8988T (cell line): ENCODE data around the gene SPATA6L.
"Not testable (repeated sequence)": the region's sequence is repeated elsewhere in the genome, so short reads cannot be mapped to it uniquely, and the experiment has no call there.

Experiments
- DNase-seq: peaks from one replicate; pipeline ENCODE4 v3.0.0; 2011

Gene SPATA6L

DNA sequence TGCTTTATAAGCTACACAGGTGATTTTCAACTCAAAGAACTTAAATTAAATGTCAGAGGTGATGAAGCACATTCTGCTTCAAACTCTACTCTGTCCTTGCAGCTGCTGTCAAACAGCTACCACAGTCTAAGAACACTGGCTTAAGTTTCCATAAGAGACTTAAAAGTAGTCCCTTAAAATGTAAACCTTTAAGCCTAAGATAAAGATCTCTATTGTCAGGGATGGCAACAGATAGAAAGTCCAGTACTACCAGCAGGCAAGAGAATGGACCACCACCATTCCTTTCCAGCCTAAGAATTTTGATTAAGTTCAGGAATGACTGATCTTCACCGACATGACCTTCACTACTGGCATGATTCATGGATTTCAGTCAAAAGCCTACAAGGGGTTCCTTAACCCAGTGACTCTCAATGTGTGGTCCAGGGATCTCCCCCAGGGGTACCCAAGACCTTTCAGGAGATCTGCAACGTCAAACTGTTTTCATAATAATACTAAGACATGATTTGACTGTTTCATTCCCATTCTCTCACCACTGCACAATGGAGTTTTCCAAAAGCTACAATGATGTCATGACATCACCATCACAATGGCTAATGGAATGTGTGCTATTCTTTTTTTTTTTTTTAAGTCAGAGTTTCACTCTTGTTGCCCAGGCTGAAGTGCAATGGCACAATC, 45.3 kb downstream of the SPATA6L start:
- no peak for DNase-seq

DNA sequence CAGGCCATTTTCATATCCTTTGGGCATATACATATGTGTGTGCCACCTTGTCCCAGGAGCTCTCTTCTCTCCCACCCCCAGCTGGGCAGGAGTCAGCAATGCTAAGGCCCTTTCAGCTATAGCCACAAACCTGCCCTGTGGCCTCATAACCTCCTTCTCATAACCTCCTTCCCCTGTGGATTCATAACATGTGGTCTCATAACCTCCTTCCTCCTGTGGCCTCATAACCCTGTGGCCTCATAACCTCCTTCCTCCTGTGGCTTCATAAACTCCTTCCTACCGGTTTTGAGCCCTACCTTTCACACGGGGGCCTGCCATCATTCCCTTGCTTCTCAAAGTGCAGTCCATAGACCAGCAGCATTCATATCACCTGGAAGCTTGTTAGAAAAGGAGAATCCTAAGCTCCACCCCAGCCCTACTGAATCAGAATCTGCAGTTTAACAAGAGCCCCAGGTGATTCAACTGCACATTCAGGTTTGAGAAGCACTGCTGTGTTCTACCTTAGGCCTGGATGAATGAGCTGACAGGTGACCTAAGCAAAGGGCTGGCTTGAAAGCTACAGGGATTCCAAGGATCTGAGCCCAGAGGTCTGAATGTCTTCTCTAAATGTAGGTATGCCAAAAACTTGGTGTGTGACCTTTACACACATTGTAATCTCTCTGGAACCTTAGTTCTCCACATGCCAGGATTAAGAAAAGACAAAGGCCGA, 46.1 kb downstream of the SPATA6L start:
- DNase-seq: no peak

DNA sequence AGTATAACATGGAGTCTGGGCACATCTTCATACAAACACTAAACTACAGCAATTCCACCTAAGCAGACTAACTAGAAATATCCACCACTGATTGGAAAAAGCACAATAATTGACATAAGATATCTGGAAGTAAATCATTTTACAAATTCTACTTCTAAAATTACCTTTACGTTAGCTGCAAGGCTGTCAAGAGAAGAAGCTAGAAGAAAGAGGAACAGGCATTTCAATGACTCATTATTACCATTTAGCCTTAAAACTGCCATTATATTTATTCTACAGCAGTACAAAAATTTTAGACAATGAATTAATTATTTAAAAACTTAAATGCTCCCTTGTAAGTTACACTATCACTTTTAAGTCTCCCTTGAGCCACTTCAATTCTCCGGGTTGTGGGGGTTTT, 47.6 kb downstream of the SPATA6L start:
- DNase-seq: no peak

DNA sequence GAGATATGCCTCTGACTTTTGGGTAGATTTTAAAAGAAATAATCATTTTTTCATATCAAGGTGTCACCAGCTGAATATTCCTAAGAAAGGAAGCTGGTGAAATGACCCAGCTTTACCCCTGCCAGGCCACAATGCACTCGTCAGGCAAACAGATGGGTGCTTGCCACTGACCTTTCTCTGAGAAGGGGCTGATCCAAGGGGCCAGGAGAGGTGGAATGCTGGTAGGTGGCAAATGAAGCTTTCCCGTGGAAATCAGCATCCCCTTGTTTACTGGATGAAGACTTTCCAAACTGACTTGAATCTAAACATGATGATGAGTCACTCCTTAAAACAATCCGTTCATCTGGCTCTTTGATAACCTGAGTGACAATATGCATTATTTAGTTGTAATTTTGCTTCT, 48.5 kb downstream of the SPATA6L start:
- no peak for DNase-seq

DNA sequence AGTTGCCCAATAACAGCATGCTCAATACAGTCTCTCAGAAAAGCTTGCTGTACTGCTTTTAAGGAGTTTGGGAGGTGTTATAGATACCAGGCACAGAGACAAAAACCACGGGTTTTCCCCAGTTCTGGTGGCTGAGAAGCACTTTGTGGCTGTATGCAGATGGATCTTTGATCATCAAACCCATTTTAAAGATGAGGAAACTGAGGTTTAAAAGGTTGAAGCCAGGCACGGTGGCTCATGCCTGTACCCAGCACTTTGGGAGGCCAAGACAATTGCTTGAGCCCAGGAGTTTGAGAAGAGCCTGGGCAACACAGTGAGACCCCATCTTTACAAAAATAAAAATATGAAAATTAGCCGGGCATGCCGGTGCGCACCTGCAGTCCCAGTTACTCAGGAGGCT, 50.5 kb downstream of the SPATA6L start:
- no peak for DNase-seq

DNA sequence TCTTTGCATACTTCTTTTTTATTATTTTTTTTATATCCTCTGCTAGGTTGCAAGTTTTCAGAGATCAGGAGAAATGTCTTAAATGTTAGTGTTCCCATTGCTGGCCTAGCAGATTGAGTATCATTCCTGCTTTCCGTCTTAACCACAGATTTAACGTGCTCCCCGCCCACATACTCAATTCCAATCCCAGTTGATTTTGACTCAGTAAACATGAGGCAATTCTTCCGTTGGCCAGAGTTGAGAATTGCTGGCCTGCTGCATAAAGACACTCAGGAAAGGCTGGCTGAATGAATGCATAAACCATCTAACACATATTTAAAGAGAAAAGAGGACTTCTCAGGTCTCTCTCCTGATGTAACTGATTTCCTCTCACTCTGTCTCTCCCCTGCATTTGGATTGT, 51.0 kb downstream of the SPATA6L start:
- DNase-seq: no peak

DNA sequence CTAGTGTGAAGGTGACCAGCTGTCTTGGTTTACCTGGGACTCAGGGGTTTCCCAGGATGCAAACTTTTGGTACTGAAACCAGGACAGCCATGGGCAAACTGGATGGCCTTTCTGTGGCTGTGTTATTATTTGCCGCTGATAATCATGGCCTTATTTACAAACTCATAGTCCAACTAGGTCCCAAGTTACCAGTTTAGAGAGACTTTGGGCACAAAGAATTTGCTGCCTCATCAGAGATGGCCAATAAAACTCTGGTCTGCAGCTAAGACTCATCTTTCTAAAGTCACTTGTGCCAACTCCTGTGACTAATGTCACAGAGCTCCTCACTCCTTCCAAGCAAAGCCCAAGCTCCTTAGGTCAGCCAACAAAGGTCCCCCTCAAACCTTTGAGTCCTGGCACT, 51.7 kb downstream of the SPATA6L start:
- DNase-seq: no peak

DNA sequence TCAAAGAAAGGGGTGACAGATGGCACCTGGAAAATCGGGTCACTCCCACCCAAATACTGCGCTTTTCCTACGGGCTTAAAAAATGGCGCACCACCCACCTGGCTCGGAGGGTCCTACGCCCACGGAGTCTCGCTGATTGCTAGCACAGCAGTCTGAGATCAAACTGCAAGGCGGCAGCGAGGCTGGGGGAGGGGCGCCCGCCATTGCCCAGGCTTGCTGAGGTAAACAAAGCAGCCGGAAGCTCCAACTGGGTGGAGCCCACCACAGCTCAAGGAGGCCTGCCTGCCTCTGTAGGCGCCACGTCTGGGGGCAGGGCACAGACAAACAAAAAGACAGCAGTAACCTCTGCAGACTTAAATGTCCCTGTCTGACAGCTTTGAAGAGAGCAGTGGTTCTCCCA, 60.2 kb downstream of the SPATA6L start:
- not testable (repeated sequence) for DNase-seq

DNA sequence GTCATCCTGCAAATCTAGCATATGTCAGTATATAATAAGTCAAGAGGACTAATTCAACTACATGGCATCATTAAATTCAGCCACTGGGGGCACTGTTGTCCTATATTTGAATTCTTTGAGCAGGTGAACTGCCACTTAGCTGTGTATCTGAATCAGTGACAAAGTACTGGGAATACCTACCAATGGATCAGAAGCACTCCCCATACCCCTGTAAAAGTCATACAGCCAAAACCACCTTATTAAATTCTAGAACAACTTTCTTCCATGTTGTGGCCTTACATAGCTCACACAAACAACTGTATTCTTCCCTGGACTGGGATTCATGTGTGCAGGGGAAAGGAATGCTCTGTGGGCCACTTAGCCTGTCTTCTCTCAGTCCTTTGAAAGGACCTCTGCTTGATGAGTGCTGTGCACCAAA, 61.6 kb downstream of the SPATA6L start:
- DNase-seq: no peak

DNA sequence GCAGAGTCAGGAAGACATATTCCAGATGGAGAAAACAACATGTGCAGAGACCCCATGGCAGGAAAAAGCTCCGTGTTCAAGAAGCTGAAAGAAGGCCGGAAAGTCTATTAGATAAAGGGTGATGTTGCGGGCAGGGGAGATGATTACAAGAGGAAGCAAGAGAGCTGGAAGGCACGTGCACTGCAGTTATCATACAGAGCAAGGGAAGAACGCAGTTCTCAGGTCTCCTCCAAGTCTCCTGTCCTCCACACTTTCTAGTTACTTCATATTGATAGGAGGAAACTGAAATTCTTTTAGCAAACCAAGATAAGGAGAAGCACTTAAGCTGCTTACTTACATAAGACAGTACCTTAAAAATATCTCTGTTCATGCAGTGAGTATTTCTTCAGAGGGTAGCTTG, 62.5 kb downstream of the SPATA6L start:
- no peak for DNase-seq

DNA sequence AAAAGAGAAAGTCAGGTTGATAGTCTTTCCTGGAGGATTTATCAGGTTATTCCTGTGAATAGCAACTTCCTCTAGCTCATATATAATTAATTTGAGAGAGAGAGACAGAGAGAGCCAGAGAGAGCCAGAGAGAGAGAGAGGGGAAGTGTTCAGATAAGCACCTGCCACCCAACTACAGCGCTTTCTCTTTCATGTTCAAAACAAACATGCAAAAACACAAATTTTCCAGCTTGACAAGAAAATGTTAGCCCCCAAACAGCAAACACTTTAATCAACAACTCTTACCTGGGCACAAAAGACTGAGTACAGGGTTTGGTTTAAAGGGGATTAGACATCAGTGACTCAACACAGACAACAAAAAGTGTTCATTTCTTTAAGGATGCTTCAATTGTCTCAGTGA, 65.9 kb downstream of the SPATA6L start:
- no peak for DNase-seq

DNA sequence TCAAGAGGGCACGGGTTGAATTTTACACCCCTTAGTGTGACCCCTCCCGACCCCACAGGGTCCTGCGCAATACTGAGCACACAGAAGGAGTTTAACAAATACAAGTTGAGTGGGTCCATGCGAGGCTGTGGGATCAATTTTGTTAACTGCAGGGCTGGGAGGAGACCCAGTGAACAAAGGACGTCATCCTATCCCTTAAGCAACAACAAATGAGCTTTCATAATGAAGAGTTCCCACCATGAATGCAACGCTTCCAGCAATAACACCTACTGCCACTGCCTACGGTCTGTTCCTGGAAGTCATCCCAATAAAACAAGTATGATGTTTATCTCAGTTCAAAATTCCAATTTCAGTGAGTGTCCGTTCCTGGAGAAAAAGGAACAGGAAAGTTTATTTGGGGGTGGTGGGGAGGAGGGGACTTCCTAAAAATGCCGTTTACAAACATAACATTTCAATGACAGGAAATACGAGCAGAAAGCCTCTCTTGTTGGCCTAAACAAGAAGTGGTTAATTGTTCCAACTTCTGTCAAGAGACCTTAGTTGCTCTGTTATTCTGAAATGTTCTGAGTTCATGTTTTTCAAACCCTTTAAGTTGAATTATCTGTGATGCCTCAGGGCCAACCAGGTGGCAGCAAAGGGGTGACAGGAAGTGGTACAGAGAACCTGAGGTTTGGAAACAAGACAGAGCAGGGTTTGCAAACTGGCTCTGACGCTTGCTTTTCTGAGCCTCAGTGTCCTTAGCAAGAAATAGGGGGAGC, 69.9 kb downstream of the SPATA6L start:
- no peak for DNase-seq

DNA sequence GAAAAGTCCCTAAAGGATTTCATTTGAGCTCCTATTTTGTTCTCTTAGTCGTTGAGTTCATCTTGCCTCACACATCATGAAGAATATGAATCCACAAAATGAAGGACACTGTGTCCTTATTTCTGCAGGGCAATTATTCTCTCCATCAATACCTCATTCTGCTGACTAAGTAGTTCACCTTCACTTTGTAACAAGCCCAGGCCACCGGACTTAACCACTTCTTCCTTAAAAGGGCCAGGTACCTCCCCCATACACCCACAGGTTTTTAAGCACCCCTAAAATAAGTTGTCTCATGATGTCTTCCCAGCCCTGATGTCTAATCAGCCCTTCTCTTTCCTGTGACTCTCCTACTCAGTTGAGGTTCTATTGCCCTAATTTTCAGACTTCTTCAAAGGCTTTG, 71.3 kb downstream of the SPATA6L start:
- no peak for DNase-seq

DNA sequence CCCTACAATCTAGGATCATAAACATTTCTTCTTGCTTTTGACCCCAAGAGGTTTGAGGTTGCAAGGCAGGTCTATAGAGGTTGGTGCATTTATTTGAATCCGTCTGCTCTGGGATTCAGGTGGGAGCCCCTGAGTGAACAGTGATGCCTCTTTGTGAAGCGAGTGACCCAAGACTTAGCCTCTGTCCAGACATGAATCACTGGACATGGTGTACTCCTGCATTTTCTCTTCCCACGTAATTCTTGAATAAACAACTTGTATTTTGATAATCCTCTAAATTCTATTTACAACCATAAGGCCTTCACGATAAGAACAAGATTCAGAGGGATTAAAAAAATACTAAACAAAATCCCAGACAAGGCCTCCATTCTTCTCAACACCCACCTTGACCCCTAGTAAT, 71.7 kb downstream of the SPATA6L start:
- no peak for DNase-seq

DNA sequence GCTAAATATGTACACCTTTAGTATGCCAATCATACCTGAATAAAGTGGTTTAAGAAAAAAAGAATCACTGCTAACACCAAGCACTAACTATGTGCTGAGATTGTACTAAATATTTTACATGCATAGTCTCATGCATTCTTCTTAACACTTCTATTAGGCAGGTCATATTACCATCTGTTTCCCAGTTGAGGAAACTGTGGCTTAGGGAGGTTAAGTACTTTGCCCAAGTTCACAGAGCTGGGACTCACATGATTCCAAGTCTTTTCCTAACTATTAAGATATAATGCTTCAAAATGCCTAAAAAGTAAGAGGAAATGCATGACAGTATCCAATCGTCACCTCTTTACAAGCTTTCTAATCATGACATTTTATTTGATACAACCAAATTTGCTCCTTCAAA, 73.4 kb downstream of the SPATA6L start:
- DNase-seq: no peak

DNA sequence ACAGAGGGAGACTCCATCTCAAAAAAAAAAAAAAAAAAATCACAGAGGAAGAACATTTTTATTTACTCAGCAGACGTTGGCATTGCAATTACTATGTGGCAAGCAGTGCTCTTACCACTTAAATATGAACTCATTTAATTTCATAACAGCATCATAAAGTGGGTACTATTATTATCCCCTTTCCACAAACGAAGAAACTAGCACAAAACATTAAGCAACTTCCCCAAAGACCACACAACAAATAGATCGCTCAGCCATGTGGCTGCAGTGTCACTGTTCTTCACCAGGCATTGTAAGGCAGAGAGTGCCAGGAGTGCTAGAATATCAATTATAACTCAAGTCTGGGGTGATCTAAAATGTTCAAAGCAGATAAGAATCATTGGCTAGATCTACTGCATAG, 74.0 kb downstream of the SPATA6L start:
- no peak for DNase-seq

DNA sequence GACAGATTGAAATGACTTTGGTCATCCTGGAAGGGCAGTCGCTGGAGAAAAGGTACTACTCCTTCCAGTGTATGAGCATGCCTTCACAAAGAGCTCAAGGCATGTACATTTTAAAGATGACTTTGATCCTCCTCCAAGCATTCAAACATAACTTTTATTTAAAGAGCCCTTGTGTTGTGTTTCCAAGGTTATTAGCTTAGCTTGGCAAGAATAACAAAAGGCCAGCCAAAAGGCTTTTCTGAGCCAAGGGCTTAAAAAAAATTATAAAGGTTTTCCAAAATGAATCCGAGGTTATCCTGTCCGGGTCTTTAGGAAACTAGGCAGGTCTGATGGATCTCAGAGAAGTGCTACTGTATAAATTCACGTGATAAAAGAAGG, 75.2 kb downstream of the SPATA6L start:
- DNase-seq: no peak

DNA sequence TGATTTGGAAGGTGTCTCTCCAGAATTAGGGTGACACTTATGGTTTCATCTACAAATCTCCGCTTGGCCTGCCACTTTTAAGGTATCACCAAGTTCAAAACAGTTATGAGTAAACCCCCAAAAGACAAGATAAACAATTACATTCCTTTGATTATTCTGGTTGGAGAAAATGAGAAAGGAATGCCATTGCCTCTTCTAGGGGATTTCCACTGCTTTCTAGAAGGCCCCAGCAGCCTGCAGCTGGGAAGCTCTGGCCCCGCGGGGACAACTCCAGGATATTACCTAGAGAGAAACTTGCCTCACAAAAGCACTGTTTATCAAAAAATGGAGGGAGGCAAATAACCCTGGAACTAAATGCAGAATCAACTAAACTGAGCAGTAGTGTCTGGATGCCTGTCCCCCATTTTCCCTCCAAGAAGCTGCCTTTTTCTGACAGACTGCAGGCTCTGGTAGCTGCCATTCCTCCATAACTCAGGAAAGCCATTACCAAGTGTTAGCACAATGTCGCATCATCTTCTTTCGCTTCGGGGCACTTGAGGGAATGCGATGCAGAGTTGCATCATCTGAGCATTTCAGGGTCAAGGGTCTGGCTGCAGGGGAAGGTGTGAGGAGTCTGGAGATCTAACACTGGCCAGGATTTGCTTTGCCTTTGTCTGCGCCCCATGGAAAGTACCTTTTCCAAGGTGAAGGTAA, 75.7 kb downstream of the SPATA6L start:
- no peak for DNase-seq

DNA sequence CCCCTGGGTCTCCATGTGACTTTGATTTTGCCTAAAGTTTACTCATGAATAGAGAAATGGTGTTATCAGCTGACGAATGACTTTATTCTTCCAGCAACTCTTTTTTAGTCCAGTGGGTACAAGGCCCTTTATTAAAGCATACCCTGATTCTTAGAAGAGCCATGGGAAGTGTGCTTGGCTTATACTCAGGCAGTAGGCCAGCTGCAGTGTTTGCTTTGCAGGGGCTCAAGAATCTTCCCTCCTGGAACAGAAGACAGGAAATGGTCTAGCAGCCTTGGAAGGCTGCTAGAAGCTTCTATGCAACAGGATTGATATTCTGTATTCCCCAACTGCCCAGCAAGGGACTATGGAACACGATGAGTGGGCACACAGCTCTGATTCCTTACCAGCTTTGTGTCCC, 77.6 kb downstream of the SPATA6L start:
- DNase-seq: no peak

DNA sequence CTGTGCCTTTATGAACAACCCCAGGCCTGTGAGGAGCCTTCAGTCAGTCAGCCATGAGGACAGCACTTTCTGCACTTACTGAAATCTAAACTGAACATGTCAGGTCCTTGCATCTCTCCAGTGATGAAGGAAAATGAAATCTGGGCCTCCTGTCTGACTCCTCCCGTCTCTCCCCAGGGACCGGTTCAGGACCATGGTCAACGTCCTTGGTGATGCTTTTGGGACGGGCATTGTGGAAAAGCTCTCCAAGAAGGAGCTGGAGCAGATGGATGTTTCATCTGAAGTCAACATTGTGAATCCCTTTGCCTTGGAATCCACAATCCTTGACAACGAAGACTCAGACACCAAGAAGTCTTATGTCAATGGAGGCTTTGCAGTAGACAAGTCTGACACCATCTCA, 81.1 kb downstream of the SPATA6L start:
- DNase-seq: no peak

DNA sequence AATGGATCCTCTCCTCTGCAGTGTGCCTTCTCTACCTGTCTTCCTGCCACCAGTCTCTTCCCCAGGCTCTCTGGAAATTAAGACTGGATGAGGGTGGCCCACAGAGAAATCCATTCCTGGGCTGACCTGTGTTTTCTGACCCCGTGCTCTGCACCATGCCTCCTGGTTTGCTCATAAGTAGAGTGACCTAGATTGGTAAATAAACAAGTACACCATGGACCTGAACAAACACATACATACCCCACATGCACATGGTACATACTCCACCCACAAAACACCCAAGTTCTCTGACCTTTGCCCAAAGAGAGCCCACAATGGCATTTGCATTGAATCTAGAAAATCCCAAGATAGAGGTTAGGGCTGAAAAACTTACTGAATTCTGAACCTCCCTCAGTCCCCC, 81.6 kb downstream of the SPATA6L start:
- no peak for DNase-seq

DNA sequence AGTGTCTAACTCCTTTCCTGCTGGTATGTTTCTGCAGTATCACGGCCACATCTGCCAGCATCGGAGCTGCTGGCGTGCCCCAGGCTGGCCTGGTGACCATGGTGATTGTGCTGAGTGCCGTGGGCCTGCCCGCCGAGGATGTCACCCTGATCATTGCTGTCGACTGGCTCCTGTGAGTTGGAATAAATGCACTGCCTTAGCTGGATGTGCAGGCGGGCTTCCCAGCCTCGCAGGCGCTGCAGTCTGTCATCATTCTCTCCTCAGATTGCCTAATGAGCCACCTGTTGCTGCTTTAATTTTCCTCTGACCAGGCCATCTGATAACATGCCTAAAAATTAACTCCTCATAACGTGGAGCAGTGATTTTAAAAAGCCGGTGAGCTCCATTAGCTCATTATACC, 83.3 kb downstream of the SPATA6L start:
- no peak for DNase-seq

DNA sequence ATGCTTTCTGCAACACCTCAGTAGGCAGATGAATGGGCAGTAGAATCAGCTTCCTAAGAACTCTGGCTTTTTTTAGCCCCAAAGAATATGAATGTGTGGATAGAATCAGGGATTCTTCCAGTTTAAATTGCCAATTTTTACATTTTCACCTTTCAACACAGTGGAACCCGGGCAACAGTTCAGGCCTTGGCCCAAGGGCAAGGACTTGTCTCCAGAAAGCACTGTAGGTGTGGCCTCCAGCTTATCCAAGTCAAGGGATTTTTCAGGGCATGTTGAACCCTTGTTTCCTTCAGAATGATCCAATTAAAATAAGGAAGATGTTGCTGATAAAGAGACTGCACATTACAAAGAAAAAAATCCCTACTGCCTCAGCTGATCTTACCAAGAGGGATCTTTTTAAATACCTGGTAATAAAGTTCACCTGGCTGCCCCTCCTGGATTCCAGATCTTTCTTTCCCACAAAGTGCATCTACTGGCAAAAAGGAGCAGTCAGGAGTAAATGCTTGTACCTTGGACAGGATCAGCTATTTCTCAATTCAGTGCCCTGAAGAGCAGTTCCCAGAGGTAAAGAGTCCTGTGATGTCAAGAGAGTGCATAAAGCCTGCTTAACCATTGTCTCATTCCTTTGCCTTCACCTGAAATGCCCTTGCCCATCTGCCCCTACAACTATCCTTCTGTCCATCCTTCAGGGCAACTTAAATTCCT, 84.3 kb downstream of the SPATA6L start:
- DNase-seq: no peak
